WTC11 (cell line): ENCODE measurements around the gene STK32C.

ENCODE experiments used
- AFF4 ChIP-seq: sonication (generic); formaldehyde crosslinking; IDR thresholded peaks from 2 replicates; pipeline ENCODE4 v1.8.1; 2023; ENCODE audit warnings: mild to moderate bottlenecking, missing genetic modification reagents, borderline replicate concordance
- CREB1 ChIP-seq: sonication (generic); formaldehyde crosslinking; IDR thresholded peaks from 2 replicates; pipeline ENCODE4 v1.8.0; 2023; ENCODE audit warnings: mild to moderate bottlenecking, missing genetic modification reagents
- CTCF ChIP-seq: fragments of 200-600 bp; IDR thresholded peaks from 2 replicates; pipeline ENCODE4 v1.8.0; 2022; ENCODE audit warnings: antibody characterized with exemption
- MAX ChIP-seq: sonication (generic); formaldehyde crosslinking; IDR thresholded peaks from 2 replicates; pipeline ENCODE4 v1.8.0; 2022; ENCODE audit warnings: mild to moderate bottlenecking, missing genetic modification reagents
- NR3C1 ChIP-seq: sonication (generic); formaldehyde crosslinking; conservative IDR thresholded peaks from 2 replicates; pipeline ENCODE4 v1.8.1; 2023; ENCODE audit warnings: low read depth, mild to moderate bottlenecking, missing genetic modification reagents
- PRDM15 ChIP-seq: sonication (generic); formaldehyde crosslinking; IDR thresholded peaks from 2 replicates; pipeline ENCODE4 v1.8.0; 2022; ENCODE audit warnings: missing genetic modification reagents
- RORB ChIP-seq: fragments of 250-450 bp; sonication (Bioruptor Pico); IDR thresholded peaks from 2 replicates; pipeline ENCODE4 v1.9.0; 2021; ENCODE audit warnings: mild to moderate bottlenecking

GRCh38 chr10:132332433-132332754 lies 24.6 kb upstream of the STK32C start:
- no peak for TF ChIP-seq CTCF
- TF ChIP-seq AFF4 (CRISPR knock-in tag) = no peak
- TF ChIP-seq CREB1 (CRISPR knock-in tag) = no peak
- TF ChIP-seq NR3C1 (CRISPR knock-in tag) = no peak
- no peak for TF ChIP-seq PRDM15 (CRISPR knock-in tag)
- TF ChIP-seq MAX = no peak; the same call in 1 of the 2 replicates
- TF ChIP-seq RORB = no peak
